Measurements from ENCODE around the gene TSPAN2. TPM values are rescaled to one million over a fixed set of nuclear protein-coding genes. Genes with fewer than 3 reads are reported as not detected.

TSPAN2 gene
- total and polyA plus RNA-seq, 2 donors (not counting 3 experiments of a cell fraction or from before 2014, with no cell fraction given): 1.5 to 5.0 TPM

- H3K9me3 ChIP-seq (replicated peaks; ENCODE audit: control insufficient read depth, insufficient read depth, low read length): no peaks in the 10 kb centered on the region
- H3K4me2 ChIP-seq (ENCODE audit: insufficient read depth, low read length): no peak overlapping the region
- no peaks in the 10 kb centered on the region for H3K9me1 ChIP-seq (replicated peaks; ENCODE audit: control insufficient read depth, extremely low read depth, insufficient read depth, low read length)
- H3K36me3 ChIP-seq (ENCODE audit: control insufficient read depth in 2 of 2, extremely low read depth in 1 of 2, insufficient read depth in 2 of 2, low read length in 2 of 2): no peaks in the 10 kb centered on the region
- no peak overlapping the region for H3K9ac ChIP-seq (replicated peaks; ENCODE audit: extremely low read depth, insufficient read depth, low read length)
- BruUV-seq (replicated peaks): no TSS peak
- TF ChIP-seq MAX (IDR thresholded peaks at IDR 0.05; ENCODE audit: insufficient read depth, insufficient read length): no peak
- no peak for TF ChIP-seq CTCF (IDR thresholded peaks at IDR 0.05; ENCODE audit: extremely low read depth in 1 of 2, insufficient read depth in 1 of 2, low read depth in 1 of 2, low read length in 2 of 2)
- TF ChIP-seq JUN (IDR thresholded peaks at IDR 0.05; ENCODE audit: borderline replicate concordance, insufficient read depth, insufficient read length, low read depth): no peak
- TF ChIP-seq FOS (IDR thresholded peaks at IDR 0.05; ENCODE audit: borderline replicate concordance, insufficient read depth, low read length): no peak
- no peak for TF ChIP-seq POLR2AphosphoS5 (IDR thresholded peaks at IDR 0.05; ENCODE audit: insufficient read depth, low read depth, low read length)
- DNase-seq (ENCODE audit: low read depth, low spot score): no peak
- no peaks in the 10 kb centered on the region for H3K79me2 ChIP-seq (ENCODE audit: control insufficient read depth, insufficient read depth, low read length)
- H2AFZ ChIP-seq (ENCODE audit: low read depth, low read length): no peak overlapping the region
- H3K4me1 ChIP-seq (ENCODE audit: control insufficient read depth, extremely low read depth, insufficient read depth, low read length): no peaks in the 10 kb centered on the region
- FAIRE-seq: no peak
- intact Hi-C loops (cut with micrococcal nuclease): no loop called here
- H3K27ac ChIP-seq (ENCODE audit: insufficient read depth, low read depth, low read length): no peak overlapping the region
- ChIA-PET POLR2A (no interaction called here), CTCF (no interaction called here)
- no peak overlapping the region for H3K4me3 ChIP-seq (replicated peaks in 1 of 3; ENCODE audit: insufficient read depth in 1 of 3, low read depth in 1 of 3, low read length in 3 of 3)
- dilution Hi-C loops (cut with MboI; ENCODE audit: extremely low pct_ligation_motif_present, low sequenced_read_pairs): no loop called here
- peaks cover 7 to 8% of the 10 kb centered on the region in 2 experiments for H3K27me3 ChIP-seq (ENCODE audit: control insufficient read depth in 2 of 2, insufficient read depth in 2 of 2, low read length in 2 of 2)
- H4K20me1 ChIP-seq (replicated peaks; ENCODE audit: control insufficient read depth, extremely low read depth, insufficient read depth, low read length): no peaks in the 10 kb centered on the region
Observed at GRCh38 chr1:115076384-115076915, 12.9 kb downstream of the TSPAN2 start.

Measured in endothelial cell of umbilical vein (primary cell).